Activated T-cell treated with anti-CD3 and anti-CD28 coated beads, Interleukin-2, amount 50 U/mL, for 4 hours (primary cell): ENCODE results near the gene CDH18. TPM values are rescaled to one million over a fixed set of nuclear protein-coding genes. Genes with fewer than 3 reads are reported as not detected.

Experiments
- ATAC-seq, 2 donors: fragments of 200-7000 bp; cut with Tn5 transposase; one replicate each; pipeline ENCODE4 v1.10.0; 2021
- DNase-seq: peaks from one replicate; pipeline ENCODE4 v3.0.0-alpha.2; 2020
- H3K27me3 Mint-ChIP-seq: one replicate; pipeline ENCODE4 v1.8.0; 2021; ENCODE audit warnings: low read depth, mixed read lengths
- H3K36me3 Mint-ChIP-seq: one replicate; pipeline ENCODE4 v1.8.0; 2022; ENCODE audit warnings: mixed read lengths; ENCODE audit not compliant: insufficient read depth
- H3K4me1 Mint-ChIP-seq: one replicate; pipeline ENCODE4 v1.8.0; 2021; ENCODE audit warnings: low read depth, mixed read lengths
- H3K4me3 Mint-ChIP-seq: one replicate; pipeline ENCODE4 v1.8.0; 2021; ENCODE audit warnings: mild to moderate bottlenecking, moderate library complexity, mixed read lengths
- H3K9me3 Mint-ChIP-seq: one replicate; pipeline ENCODE4 v1.8.0; 2021; ENCODE audit warnings: mixed read lengths
- total RNA-seq, 3 donors: library from RNA; stranded (reverse); gene quantifications; one replicate each; pipeline ENCODE4 v1.2.1, GENCODE V29; 2021

Gene CDH18
- total RNA-seq, 3 donors from 2014 or later, result not detected

GRCh38 chr5:19694949-19695611 is 292.9 kb downstream of the CDH18 start:
- DNase-seq, result no peak
- H3K27me3 Mint-ChIP-seq, result no peaks in the 10 kb centered on the region
- H3K4me1 Mint-ChIP-seq, result no peaks in the 10 kb centered on the region
- ATAC-seq, result no peak
- no peaks in the 10 kb centered on the region for H3K36me3 Mint-ChIP-seq
- no peak overlapping the region for H3K4me3 Mint-ChIP-seq
- H3K9me3 Mint-ChIP-seq, result peaks cover 8% of the 10 kb centered on the region

- no peak for DNase-seq
- H3K27me3 Mint-ChIP-seq, result no peaks in the 10 kb centered on the region
- H3K4me1 Mint-ChIP-seq, result no peaks in the 10 kb centered on the region
- no peaks in the 10 kb centered on the region for H3K36me3 Mint-ChIP-seq
- H3K9me3 Mint-ChIP-seq, result peaks cover 23% of the 10 kb centered on the region
- no peak for ATAC-seq
- no peak overlapping the region for H3K4me3 Mint-ChIP-seq
Measured at GRCh38 chr5:19690978-19691377, 297.0 kb downstream of the CDH18 start.

- no peak overlapping the region for H3K4me3 Mint-ChIP-seq
- no peaks in the 10 kb centered on the region for H3K4me1 Mint-ChIP-seq
- H3K27me3 Mint-ChIP-seq, result no peaks in the 10 kb centered on the region
- peaks cover 23% of the 10 kb centered on the region for H3K9me3 Mint-ChIP-seq
- DNase-seq, result no peak
- no peak for ATAC-seq
- H3K36me3 Mint-ChIP-seq, result no peaks in the 10 kb centered on the region
Measured at GRCh38 chr5:19685473-19685872, 302.5 kb downstream of the CDH18 start.

GRCh38 chr5:19676895-19677294 is 311.1 kb downstream of the CDH18 start:
- Mint-ChIP-seq H3K27me3 (no peaks in the 10 kb centered on the region), H3K4me1 (no peaks in the 10 kb centered on the region), H3K4me3 (no peak overlapping the region), H3K9me3 (peaks cover 22% of the 10 kb centered on the region), H3K36me3 (no peaks in the 10 kb centered on the region)
- ATAC-seq (no peak), DNase-seq (no peak)

- Mint-ChIP-seq H3K9me3 (peaks cover 4% of the 10 kb centered on the region), H3K36me3 (no peaks in the 10 kb centered on the region), H3K4me1 (no peaks in the 10 kb centered on the region), H3K4me3 (no peak overlapping the region), H3K27me3 (no peaks in the 10 kb centered on the region)
- no peak for DNase-seq
- no peak for ATAC-seq
Measured at GRCh38 chr5:19660679-19661078, 327.3 kb downstream of the CDH18 start.

- Mint-ChIP-seq H3K36me3 (no peaks in the 10 kb centered on the region), H3K27me3 (no peaks in the 10 kb centered on the region), H3K9me3 (peaks cover 6% of the 10 kb centered on the region), H3K4me3 (no peak overlapping the region), H3K4me1 (no peaks in the 10 kb centered on the region)
- no peak for DNase-seq
- no peak for ATAC-seq
Measured at GRCh38 chr5:19655627-19656026, 332.4 kb downstream of the CDH18 start.

- no peak for DNase-seq
- no peaks in the 10 kb centered on the region for H3K27me3 Mint-ChIP-seq
- H3K36me3 Mint-ChIP-seq, result no peaks in the 10 kb centered on the region
- no peak overlapping the region for H3K4me3 Mint-ChIP-seq
- ATAC-seq, result no peak
- no peaks in the 10 kb centered on the region for H3K4me1 Mint-ChIP-seq
- H3K9me3 Mint-ChIP-seq, result peaks cover 16% of the 10 kb centered on the region
Measured at GRCh38 chr5:19638461-19638860, 349.5 kb downstream of the CDH18 start.

GRCh38 chr5:19630876-19631275 is 357.1 kb downstream of the CDH18 start:
- no peaks in the 10 kb centered on the region for H3K4me1 Mint-ChIP-seq
- H3K27me3 Mint-ChIP-seq, result no peaks in the 10 kb centered on the region
- peaks cover 37% of the 10 kb centered on the region for H3K9me3 Mint-ChIP-seq
- no peak for DNase-seq
- ATAC-seq, result no peak
- H3K36me3 Mint-ChIP-seq, result no peaks in the 10 kb centered on the region
- H3K4me3 Mint-ChIP-seq, result no peak overlapping the region

GRCh38 chr5:19626211-19626610 is 361.8 kb downstream of the CDH18 start:
- H3K36me3 Mint-ChIP-seq, result no peaks in the 10 kb centered on the region
- no peaks in the 10 kb centered on the region for H3K4me1 Mint-ChIP-seq
- peaks cover 32% of the 10 kb centered on the region for H3K9me3 Mint-ChIP-seq
- no peak for DNase-seq
- no peak for ATAC-seq
- H3K27me3 Mint-ChIP-seq, result no peaks in the 10 kb centered on the region
- H3K4me3 Mint-ChIP-seq, result no peak overlapping the region

- Mint-ChIP-seq H3K27me3 (no peaks in the 10 kb centered on the region), H3K4me3 (no peak overlapping the region), H3K36me3 (no peaks in the 10 kb centered on the region), H3K4me1 (no peaks in the 10 kb centered on the region), H3K9me3 (peaks cover 26% of the 10 kb centered on the region)
- ATAC-seq (no peak), DNase-seq (no peak)
Measured at GRCh38 chr5:19625562-19625961, 362.4 kb downstream of the CDH18 start.

GRCh38 chr5:19619571-19619970 is 368.4 kb downstream of the CDH18 start:
- Mint-ChIP-seq H3K27me3 (no peaks in the 10 kb centered on the region), H3K4me1 (no peaks in the 10 kb centered on the region), H3K36me3 (no peaks in the 10 kb centered on the region), H3K4me3 (no peak overlapping the region), H3K9me3 (peaks cover 8% of the 10 kb centered on the region)
- no peak for ATAC-seq
- no peak for DNase-seq

GRCh38 chr5:19616701-19617215 is 371.2 kb downstream of the CDH18 start:
- Mint-ChIP-seq H3K27me3 (no peaks in the 10 kb centered on the region), H3K36me3 (no peaks in the 10 kb centered on the region), H3K4me1 (no peaks in the 10 kb centered on the region), H3K4me3 (no peak overlapping the region), H3K9me3 (peaks cover 8% of the 10 kb centered on the region)
- no peak for ATAC-seq
- DNase-seq, result no peak

- no peaks in the 10 kb centered on the region for H3K27me3 Mint-ChIP-seq
- H3K4me3 Mint-ChIP-seq, result no peak overlapping the region
- H3K36me3 Mint-ChIP-seq, result no peaks in the 10 kb centered on the region
- H3K9me3 Mint-ChIP-seq, result peaks cover 12% of the 10 kb centered on the region
- DNase-seq (no peak), ATAC-seq (no peak)
- no peaks in the 10 kb centered on the region for H3K4me1 Mint-ChIP-seq
Measured at GRCh38 chr5:19615661-19616060, 372.3 kb downstream of the CDH18 start.

GRCh38 chr5:19615071-19615470 is 372.9 kb downstream of the CDH18 start:
- Mint-ChIP-seq H3K9me3 (peaks cover 12% of the 10 kb centered on the region), H3K36me3 (no peaks in the 10 kb centered on the region), H3K27me3 (no peaks in the 10 kb centered on the region), H3K4me1 (no peaks in the 10 kb centered on the region), H3K4me3 (no peak overlapping the region)
- ATAC-seq, result no peak
- DNase-seq, result no peak

GRCh38 chr5:19608444-19609002 is 379.5 kb downstream of the CDH18 start:
- peaks cover 8% of the 10 kb centered on the region for H3K9me3 Mint-ChIP-seq
- DNase-seq (no peak), ATAC-seq (no peak)
- no peak overlapping the region for H3K4me3 Mint-ChIP-seq
- no peaks in the 10 kb centered on the region for H3K4me1 Mint-ChIP-seq
- no peaks in the 10 kb centered on the region for H3K36me3 Mint-ChIP-seq
- no peaks in the 10 kb centered on the region for H3K27me3 Mint-ChIP-seq
